Spleen (tissue), 11 donors: Measurements from ENCODE around the gene ETV6. TPM values are rescaled to one million over a fixed set of nuclear protein-coding genes. Genes with fewer than 3 reads are reported as not detected.

ENCODE experiments used
- DNase-seq: peaks from one replicate; pipeline ENCODE4 v3.0.0-alpha.2; 2020
- H3K27ac ChIP-seq, 8 donors: fragments of 200-600 bp; sonication (generic) in 7 of 8; 1 replicate in 4 of 8; 2 replicates in 4 of 8; pipeline versions ENCODE4 v1.5.0 to v1.8.0; 2016 to 2021; ENCODE audit warnings: inconsistent platforms in 4 of 8, mild to moderate bottlenecking in 4 of 8, moderate library complexity in 1 of 8
- H3K27me3 ChIP-seq, 7 donors: fragments of 200-600 bp; sonication (generic) in 6 of 7; replicated peaks in 1 of 7; 1 replicate in 4 of 7; 2 replicates in 3 of 7; pipeline versions ENCODE4 v1.5.0 to v1.8.0; 2016 to 2021; ENCODE audit warnings: inconsistent platforms in 3 of 7, mild to moderate bottlenecking in 1 of 7
- H3K36me3 ChIP-seq, 6 donors: fragments of 200-600 bp; sonication (generic) in 5 of 6; 1 replicate in 4 of 6; 2 replicates in 2 of 6; pipeline versions ENCODE4 v1.5.0 to v1.8.0; 2016 to 2021; ENCODE audit warnings: inconsistent platforms in 2 of 6
- H3K4me1 ChIP-seq, 6 donors: fragments of 200-600 bp; sonication (generic) in 5 of 6; 1 replicate in 3 of 6; 2 replicates in 3 of 6; pipeline versions ENCODE4 v1.5.0 to v1.8.0; 2016 to 2021; ENCODE audit warnings: inconsistent platforms in 3 of 6
- H3K4me3 ChIP-seq, 8 donors: fragments of 200-600 bp; sonication (generic) in 7 of 8; 1 replicate in 4 of 8; 2 replicates in 4 of 8; pipeline versions ENCODE4 v1.5.0 to v1.8.0; 2016 to 2021; ENCODE audit warnings: inconsistent platforms in 4 of 8, mild to moderate bottlenecking in 4 of 8, moderate library complexity in 2 of 8
- H3K9me3 ChIP-seq, 8 donors: fragments of 200-600 bp; sonication (generic) in 7 of 8; 1 replicate in 4 of 8; 2 replicates in 4 of 8; pipeline versions ENCODE4 v1.5.0 to v1.8.0; 2016 to 2021; ENCODE audit warnings: inconsistent platforms in 4 of 8
- POLR2A ChIP-seq, 3 donors: fragments of 450-650 bp; IDR thresholded peaks; one replicate each; pipeline ENCODE4 v1.5.1; 2017; ENCODE audit warnings: antibody characterized with exemption in 3 of 3, mild to moderate bottlenecking in 1 of 3
- POLR2AphosphoS5 ChIP-seq, 3 donors: sonication (generic); formaldehyde crosslinking; IDR thresholded peaks; one replicate each; pipeline ENCODE4 v1.5.1; 2017; ENCODE audit warnings: antibody characterized with exemption in 3 of 3
- WGBS, 5 donors: extraction: QIAGEN DNeasy Blood & Tissue Kit in 3 of 5; methylation state at CpG; one replicate each; pipeline versions ENCODE4 v1.1.5 to v1.1.7; 2013 to 2018; 5-methylcytosine and 5-hydroxymethylcytosine counted together
- intact Hi-C: fragments of 100-400 bp; cut with DNase I; formaldehyde crosslinking; loops from one replicate; pipeline ENCODE4 v1.15.0; 2023; ENCODE audit warnings: low total_unique reads
- polyA plus RNA-seq, 3 donors: library from polyadenylated mRNA; stranded (reverse); fragments of 200-250 nt; gene quantifications; one replicate each; pipeline ENCODE4 v1.2.1, GENCODE V29; 2013
- total RNA-seq, 7 donors: library from RNA; depleted of rRNA in 3 of 7; stranded (reverse); fragments of >200 nt in 3 of 7; fragmentation: NEBNext Ultra II Directional in 4 of 7; extraction: Animal tissue kit (Norgen Biotek cat#: 25700) in 4 of 7; gene quantifications; one replicate each; pipeline versions ENCODE4 v1.1.0 to v1.2.1, GENCODE V29; 2016 to 2021
- TF ChIP-seq, protein P1 (sequence below), 11 experiments: fragments of 200-600 bp in 7 of 11; fragments of 450-650 bp in 4 of 11; sonication (generic) in 4 of 11; IDR thresholded peaks in 8 of 11; conservative IDR thresholded peaks in 3 of 11; 1 replicate in 7 of 11; 2 replicates in 4 of 11; pipeline versions ENCODE4 v1.4.0 to v1.8.0; 2016 to 2021; ENCODE audit warnings: antibody characterized with exemption in 11 of 11, inconsistent platforms in 4 of 11, mild to moderate bottlenecking in 1 of 11
- donor health status: healthy with polysubstance abuse.
- donor health status: DM: no; HTN: no; CAD: no; lungs with moderate emphysema.
- donor health status: DM: no; HTN: no; CAD: no.
- donor health status: Bipolar disorder and iron deficiency.
- donor health status: healthy.
- donor health status: DM: no; HTN: no; CAD: no.
- donor health status: DM: yes; HTN: yes; CAD: no.

Gene ETV6
- total and polyA plus RNA-seq, 10 donors = 7.2 to 116 (median 57.8) TPM

DNA sequence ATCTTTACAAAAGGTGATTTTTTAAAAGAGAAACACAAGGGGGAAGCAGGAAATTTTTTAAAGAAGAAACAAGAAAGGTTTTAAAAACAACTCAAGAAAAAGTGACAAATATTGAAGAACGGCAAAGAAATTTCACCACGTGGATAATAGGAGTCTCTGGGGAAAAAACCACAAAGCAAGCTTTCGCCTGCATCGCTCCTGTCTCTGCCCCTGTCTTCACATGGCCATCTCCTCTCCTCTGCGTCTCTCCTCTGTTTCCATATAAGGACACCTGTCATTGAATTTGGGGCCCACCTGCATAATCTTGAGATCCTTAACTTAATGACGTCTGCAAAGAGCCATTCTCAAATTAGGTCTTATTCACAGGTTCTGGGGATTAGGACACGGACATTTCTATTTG is 175.8 kb downstream of the ETV6 start:
- Histone ChIP-seq H3K4me1 (peaks cover 38 to 96% (median 72%) of the 10 kb centered on the region in 6 donors), H3K27me3 (no peaks in the 10 kb centered on the region), H3K36me3 (peaks cover 0 to 36% (median 3%) of the 10 kb centered on the region in 6 donors), H3K4me3 (no peak overlapping the region), H3K9me3 (no peaks in the 10 kb centered on the region), H3K27ac (peak overlapping the region in 2 of 8 donors; percentile 3 to 77)
- no peak for DNase-seq
- TF ChIP-seq, protein P1, sequence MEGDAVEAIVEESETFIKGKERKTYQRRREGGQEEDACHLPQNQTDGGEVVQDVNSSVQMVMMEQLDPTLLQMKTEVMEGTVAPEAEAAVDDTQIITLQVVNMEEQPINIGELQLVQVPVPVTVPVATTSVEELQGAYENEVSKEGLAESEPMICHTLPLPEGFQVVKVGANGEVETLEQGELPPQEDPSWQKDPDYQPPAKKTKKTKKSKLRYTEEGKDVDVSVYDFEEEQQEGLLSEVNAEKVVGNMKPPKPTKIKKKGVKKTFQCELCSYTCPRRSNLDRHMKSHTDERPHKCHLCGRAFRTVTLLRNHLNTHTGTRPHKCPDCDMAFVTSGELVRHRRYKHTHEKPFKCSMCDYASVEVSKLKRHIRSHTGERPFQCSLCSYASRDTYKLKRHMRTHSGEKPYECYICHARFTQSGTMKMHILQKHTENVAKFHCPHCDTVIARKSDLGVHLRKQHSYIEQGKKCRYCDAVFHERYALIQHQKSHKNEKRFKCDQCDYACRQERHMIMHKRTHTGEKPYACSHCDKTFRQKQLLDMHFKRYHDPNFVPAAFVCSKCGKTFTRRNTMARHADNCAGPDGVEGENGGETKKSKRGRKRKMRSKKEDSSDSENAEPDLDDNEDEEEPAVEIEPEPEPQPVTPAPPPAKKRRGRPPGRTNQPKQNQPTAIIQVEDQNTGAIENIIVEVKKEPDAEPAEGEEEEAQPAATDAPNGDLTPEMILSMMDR (IDR thresholded peaks at IDR 0.05 in 8 of 11, conservative IDR thresholded peaks at IDR 0.05 in 3 of 11) = no peak
- TF ChIP-seq POLR2A (IDR thresholded peaks at IDR 0.05) (no peak), POLR2AphosphoS5 (IDR thresholded peaks at IDR 0.05) (no peak)
- intact Hi-C loops = no loop called here
- 56 to 70% (median 67%) methylated on average over 7 of the region's 7 CpGs for WGBS, 5 donors

DNA sequence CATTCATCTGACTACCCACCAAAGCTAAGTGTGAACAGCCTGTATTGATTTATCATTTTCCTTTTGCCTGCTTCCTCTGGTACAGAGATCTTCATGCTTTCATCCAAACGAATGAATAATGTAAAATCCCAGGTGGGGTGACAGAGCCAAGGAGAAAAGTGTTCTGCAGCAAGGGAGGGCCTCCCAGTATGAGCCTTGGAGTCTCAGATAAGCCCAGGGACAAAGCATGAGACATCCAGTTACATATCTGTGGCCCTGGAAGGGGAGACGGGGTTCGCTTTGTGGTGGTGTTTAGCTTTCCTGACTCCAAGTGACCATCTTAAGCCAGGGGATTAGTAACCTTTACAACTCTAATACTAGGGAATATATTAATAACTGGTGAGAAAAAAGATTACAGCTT is 177.1 kb downstream of the ETV6 start:
- DNase-seq = no peak
- TF ChIP-seq, protein P1 (IDR thresholded peaks at IDR 0.05 in 8 of 11, conservative IDR thresholded peaks at IDR 0.05 in 3 of 11) = no peak
- TF ChIP-seq POLR2AphosphoS5 (IDR thresholded peaks at IDR 0.05) = no peak
- no peak for TF ChIP-seq POLR2A (IDR thresholded peaks at IDR 0.05)
- Histone ChIP-seq H3K4me1 (peaks cover 46 to 100% (median 82%) of the 10 kb centered on the region in 6 donors), H3K27ac (peak overlapping the region in 5 of 8 donors; percentile 24 to 80 (median 66)), H3K36me3 (peaks cover 0 to 36% (median 3%) of the 10 kb centered on the region in 6 donors), H3K9me3 (no peaks in the 10 kb centered on the region), H3K27me3 (no peaks in the 10 kb centered on the region), H3K4me3 (no peak overlapping the region)
- intact Hi-C loops = no loop called here
- WGBS, 5 donors = 48 to 72% (median 65%) methylated on average over 3 of the region's 3 CpGs

DNA sequence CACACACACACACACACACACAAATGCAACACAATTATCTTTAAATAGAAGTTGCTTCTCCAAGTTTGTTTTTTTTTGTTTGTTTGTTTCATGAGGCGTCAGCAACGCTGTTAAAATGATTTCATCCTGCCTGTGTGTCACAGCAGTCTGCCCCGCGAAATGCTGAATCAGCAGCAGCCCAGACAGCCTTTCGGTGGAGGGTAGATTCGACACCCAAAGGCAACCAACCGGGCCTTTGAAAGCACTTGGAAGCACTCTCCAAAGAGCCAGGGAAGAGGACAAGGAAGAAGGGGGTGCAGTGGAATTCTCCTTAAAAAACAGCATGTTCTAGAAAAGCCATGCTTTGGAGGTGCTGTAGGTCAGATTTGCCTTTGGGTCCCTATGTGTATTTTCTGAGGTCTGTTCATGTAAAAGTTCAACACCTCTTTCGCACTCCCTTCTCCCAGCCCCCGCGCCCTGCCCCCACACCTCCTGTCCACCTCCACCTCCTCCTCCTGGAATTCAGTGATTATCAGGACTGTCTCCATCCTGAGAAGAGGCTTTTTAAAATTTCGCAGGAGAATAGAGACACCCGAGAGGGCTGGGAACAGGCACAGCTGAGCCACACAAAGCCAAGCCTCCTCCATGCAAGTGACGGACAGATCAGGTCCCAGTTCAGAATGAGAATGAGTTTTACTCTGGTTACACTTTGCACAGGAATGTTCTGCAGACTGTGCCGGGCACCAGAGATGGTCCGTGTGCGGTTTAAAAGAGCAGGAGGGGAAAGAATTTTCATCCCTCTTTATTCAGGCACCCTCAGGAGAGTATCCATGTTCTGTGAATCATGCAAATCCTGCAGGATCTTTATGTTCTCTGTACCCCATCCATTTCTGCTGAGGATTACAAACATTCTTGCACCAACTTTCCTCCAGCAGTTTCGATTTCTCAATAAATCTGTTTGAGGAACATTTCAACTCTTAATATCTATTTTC is 177.9 kb downstream of the ETV6 start:
- no peak for TF ChIP-seq POLR2A (IDR thresholded peaks at IDR 0.05)
- TF ChIP-seq, protein P1 (IDR thresholded peaks at IDR 0.05 in 8 of 11, conservative IDR thresholded peaks at IDR 0.05 in 3 of 11) = no peak
- TF ChIP-seq POLR2AphosphoS5 (IDR thresholded peaks at IDR 0.05) = peak in 1 of 3 donors; percentile 54
- no peaks in the 10 kb centered on the region for H3K9me3 ChIP-seq
- peak overlapping the region in 5 of 8 donors; percentile 48 to 80 (median 66) for H3K27ac ChIP-seq
- DNase-seq = no peak
- H3K4me3 ChIP-seq = no peak overlapping the region
- peaks cover 0 to 36% (median 3%) of the 10 kb centered on the region in 6 donors for H3K36me3 ChIP-seq
- 57 to 73% (median 66%) methylated on average over 17 of the region's 17 CpGs for WGBS, 5 donors
- intact Hi-C loops = no loop called here
- H3K4me1 ChIP-seq = peaks cover 38 to 100% (median 80%) of the 10 kb centered on the region in 6 donors
- no peaks in the 10 kb centered on the region for H3K27me3 ChIP-seq

DNA sequence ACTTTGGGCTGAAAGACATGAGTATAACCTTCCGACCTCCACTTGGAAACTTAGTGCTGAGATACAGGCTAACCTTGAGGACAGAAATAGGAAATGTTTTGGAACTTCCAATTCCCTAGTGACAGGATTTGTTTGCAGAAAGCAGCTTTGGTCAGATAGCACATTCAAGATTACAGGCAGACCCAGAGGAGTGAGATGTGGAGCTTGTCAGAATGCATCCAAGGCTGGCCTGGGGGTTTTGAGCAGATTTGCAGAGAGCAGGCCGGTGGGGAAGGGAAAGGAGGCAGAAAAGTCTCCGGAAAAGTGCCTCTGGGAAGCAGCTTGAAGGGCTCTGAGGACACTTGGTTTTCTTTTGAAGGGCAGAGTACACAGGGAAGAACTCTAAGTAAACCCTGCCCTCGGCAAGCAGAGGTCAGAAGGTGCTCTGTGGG is 180.3 kb downstream of the ETV6 start:
- H3K9me3 ChIP-seq = no peaks in the 10 kb centered on the region
- intact Hi-C loops = no loop called here
- no peak overlapping the region for H3K4me3 ChIP-seq
- TF ChIP-seq POLR2AphosphoS5 (IDR thresholded peaks at IDR 0.05) (no peak), POLR2A (IDR thresholded peaks at IDR 0.05) (no peak)
- TF ChIP-seq, protein P1 (IDR thresholded peaks at IDR 0.05 in 8 of 11, conservative IDR thresholded peaks at IDR 0.05 in 3 of 11) = no peak
- 56 to 74% (median 62%) methylated on average over 4 of the region's 4 CpGs for WGBS, 5 donors
- H3K27ac ChIP-seq = peak overlapping the region in 7 of 8 donors; percentile 6 to 80 (median 68)
- H3K27me3 ChIP-seq = no peaks in the 10 kb centered on the region
- peaks cover 0 to 36% (median 3%) of the 10 kb centered on the region in 6 donors for H3K36me3 ChIP-seq
- peaks cover 38 to 100% (median 76%) of the 10 kb centered on the region in 6 donors for H3K4me1 ChIP-seq
- DNase-seq = no peak
